Pulmonary artery endothelial cell (primary cell): ENCODE results near the gene ROBO1. TPM values are rescaled to one million over a fixed set of nuclear protein-coding genes. Genes with fewer than 3 reads are reported as not detected.

ENCODE experiments used
- DNase-seq: peaks from one replicate; pipeline ENCODE4 v3.0.0-alpha.2; 2011; ENCODE audit warnings: low read depth, low spot score
- total RNA-seq: library from RNA; depleted of rRNA; stranded (reverse); fragments of >200 nt; gene quantifications from 2 replicates; pipeline ENCODE4 v1.2.3, GENCODE V29; 2014

Gene ROBO1
- total RNA-seq, 1 donor from 2014 or later = 26.4 TPM

- DNase-seq = no peak
Measured at GRCh38 chr3:78569804-78570203, 1198.0 kb downstream of the ROBO1 start.

- DNase-seq = no peak
Measured at GRCh38 chr3:78565712-78566111, 1202.1 kb downstream of the ROBO1 start.

GRCh38 chr3:78562328-78562727 is 1205.5 kb downstream of the ROBO1 start:
- DNase-seq = no peak
